Stimulated activated CD4-positive, alpha-beta T cell treated with anti-CD3 and anti-CD28 coated beads, Interleukin-4, amount 100 ng/mL, for 4 hours (primary cell): ENCODE results near the gene GSTA2.
"Not testable (repeated sequence)": the region's sequence is repeated elsewhere in the genome, so short reads cannot be mapped to it uniquely, and the experiment has no call there.

Source experiments
- DNase-seq, 2 experiments: peaks; one replicate each; pipeline ENCODE4 v3.0.0-alpha.2; 2020

Gene GSTA2

DNA sequence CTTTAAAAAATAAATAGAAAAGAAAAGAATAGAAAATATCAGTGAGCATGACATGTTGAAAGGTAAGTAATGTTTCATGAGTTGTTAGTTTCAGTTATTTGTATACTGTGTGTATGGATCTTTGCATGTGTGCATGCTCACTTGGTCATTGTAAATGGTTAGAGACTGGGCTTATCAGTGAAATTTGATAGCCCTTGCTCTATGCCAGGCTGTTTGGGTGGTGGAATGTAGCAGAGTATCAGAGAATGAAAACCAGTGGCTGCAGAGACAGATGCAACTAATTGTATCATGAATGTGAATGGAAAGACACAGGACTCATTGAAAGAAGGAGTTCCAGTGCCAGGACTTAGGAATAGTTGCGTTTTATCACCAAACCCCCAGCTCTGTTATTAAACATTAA is 4.2 kb downstream of the GSTA2 start:
- no peak for DNase-seq

DNA sequence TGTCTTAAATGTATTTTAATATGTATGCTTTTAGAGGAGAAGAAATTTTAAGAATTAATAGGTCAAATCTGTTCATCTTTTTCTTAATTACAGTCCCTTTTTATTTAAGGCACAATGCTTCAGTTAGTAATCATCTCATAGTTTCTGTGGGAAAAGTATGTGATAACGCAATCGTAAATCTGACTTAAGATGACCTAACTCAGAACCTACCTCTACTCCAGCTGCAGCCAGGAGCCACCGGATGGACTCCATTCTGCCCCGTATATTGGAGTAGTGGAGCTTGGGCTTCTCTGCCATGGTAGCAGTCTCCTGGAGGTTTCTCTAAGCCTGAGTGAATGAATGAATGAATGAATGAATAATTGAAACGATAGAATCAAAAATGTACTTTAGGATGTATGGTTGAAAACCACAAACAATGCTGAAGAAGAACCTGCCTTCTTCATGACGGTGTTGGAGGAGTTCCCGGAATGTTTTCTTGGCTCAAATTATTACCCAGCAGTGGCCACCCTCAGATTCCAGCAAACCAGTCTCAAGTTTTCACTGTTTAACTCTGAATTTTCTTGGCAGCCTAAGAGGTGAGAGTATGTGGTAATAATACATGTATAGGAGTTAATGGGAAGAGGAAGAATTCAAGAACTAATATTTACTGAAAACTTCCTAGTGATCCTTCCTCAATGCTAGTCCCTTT is 5.5 kb downstream of the GSTA2 start:
- DNase-seq: not testable (repeated sequence)

DNA sequence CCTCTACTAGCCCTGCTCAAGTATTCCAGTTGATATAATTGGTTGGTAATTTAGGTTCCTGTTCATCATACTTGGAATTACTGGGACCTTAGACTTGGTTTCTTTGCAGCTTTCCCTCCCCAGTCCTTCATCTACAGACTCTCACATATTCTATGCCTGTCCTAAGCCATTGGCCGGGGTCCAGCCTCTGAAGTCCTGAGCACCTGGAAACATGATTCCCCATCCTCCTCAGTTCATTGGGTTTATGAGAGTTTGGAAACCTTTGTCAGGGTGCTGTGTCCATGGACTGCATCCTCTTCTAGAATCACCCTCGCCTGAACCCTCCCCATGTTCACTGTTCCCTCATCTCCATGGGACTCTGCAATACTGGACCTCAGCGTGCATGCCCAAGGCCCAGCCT is 8.8 kb downstream of the GSTA2 start:
- DNase-seq: no peak

DNA sequence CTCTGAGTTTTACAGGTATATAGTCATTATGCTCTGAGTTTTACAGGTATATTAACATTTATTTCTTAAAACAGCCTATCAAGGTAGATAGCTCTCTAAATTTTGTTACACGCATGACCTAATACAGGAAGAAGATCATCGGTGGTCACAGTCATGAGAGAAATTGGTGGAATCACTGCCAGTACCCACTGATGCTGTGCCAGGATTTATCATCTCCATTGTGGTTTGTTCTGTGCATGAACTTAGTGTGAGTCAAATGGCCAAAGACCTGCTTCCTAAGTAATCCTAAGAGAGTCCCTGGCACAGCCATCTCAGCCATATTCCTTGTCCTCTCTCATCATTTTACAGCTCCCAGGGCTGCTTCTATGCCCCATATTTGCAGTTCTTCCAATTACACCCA is 10.1 kb downstream of the GSTA2 start:
- not testable (repeated sequence) for DNase-seq

DNA sequence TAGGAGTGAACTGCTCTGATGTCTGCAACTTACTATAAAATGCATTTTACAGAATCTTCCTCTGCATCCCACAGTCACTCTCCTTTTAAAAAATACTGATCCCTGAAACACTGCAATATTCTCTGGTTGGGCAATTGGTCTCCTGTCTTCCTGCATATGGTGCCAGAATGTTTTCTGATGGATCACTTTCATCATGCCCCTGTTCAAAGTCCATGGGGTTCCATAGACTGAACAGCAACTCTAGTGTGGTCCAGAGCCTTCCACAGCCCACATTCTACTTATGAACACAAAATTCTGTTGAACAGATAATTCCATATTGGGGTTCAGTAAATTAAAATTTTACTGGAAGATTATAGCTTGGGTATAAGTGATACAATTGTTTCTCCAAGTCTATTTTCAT is 11.0 kb downstream of the GSTA2 start:
- DNase-seq: no peak

DNA sequence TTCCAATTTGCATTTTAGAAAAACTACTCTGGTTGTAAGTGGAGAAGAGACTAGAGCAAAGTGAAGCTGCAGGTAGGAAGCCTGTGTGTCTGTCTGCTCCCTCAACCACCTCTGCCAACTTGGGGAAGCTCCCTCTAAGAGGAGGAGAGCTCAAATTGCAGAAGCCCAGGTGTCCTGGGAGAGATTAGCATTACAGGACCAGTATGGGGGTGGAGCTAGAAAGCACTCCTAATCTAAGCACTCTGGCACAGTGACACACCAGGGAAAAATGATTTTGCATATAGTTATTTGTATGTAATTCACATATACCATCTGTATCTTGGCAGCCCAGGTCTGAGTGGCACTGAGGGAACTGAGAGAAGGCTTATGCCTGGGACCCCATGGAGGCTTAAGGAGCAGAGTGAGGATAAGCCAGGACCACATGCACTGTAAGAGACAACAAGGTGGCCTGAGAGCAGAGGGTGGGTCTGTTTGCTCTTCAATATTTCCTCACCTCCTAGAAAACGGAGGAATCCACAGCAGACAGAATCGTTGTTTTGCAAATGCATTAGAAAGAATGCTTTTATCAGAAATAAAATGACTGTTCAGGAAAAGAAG is 13.6 kb downstream of the GSTA2 start:
- no peak for DNase-seq

DNA sequence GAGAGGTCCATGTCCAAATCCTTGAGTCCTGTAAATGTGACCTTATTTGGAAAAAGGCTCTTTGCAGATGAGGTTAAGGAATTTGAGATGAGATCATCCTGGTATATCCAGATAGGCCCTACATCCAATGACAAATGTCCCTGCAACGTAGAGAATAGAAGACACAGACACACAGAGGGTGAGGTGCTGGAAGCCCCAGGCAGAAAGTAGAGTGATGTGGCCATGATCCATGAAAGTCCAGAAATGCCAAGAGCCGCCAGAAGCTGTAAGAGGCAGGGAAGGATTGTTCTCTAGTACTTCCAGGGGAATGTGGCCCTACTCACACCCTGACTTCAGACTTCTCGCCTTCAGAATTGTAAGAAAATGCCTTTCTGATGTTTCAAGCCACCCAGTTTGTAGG is 16.0 kb downstream of the GSTA2 start:
- DNase-seq: not testable (repeated sequence)

DNA sequence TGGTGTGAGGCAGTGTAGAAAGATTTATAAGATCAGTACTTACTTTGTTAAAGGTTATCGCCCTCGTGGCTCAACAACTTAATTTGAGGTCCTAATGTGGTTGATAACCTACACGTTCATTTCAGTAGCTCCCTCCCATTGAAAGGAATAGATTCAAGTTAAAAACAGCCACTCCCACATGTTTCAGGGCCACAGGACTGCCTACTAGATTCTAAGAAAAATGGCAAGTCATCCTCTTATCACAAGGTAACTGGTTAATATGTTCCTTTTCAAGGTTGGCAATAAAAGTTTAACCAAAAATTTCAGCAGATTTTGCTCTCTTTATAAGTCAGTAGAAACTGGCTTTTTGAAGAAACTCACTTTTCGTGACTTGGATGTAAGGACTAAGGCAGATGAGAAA is 17.1 kb downstream of the GSTA2 start:
- no peak for DNase-seq

DNA sequence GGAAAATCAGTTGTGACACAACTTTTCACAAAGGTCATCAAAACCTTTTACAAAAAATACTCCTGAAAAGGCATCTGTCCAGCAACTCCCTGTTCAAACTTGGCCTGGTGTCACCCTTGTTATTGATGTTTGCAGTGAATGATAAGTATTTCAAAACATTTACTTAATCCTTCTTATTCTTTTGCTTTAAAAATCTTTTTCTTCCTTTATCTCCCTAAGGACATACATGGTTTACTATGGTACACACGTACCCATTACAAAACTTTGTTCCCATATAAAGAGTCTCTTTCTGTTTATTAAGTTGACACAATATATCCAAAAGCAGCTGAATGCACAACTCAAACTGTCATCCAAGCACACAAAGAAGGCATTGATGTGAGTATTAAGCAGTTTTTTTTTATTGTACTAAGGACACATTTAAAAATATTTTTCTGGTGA is 17.5 kb downstream of the GSTA2 start:
- no peak for DNase-seq

DNA sequence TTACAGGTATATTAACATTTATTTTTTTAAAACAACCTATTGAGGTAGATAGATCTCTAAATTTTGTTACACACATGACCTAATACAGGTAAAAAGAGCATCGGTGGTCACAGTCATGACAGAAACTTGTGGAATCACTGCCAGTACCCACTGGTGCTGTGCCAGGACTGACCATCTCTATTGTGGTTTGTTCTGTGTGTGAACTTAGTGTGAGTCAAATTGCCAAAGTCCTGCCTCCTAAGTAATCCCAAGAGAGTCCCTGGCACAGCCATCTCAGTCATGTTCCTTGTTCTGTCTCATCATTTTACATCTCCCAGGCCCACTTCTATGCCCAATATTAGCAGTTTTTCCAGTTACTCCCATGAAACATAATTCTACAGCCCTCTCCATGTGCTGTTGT is 21.4 kb downstream of the GSTA2 start:
- DNase-seq: no peak

DNA sequence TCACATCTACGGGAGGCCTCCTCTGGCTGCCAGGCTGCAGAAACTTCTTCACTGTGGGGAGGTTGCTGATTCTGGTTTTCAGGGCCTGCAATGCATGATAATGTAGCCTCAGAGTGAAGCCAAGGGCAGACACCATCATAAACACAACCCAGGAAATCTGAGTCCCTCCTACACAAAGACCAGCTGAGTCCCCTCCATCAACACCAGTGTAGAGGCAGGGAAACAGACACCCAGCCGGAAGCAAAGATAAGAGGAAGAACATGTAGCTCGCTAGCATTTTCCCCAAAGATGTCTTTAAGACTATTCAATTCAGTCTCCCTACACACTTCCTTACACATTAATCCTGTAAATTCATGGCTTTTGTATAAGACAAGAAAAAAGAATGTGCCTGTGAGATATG is 23.6 kb downstream of the GSTA2 start:
- no peak for DNase-seq

DNA sequence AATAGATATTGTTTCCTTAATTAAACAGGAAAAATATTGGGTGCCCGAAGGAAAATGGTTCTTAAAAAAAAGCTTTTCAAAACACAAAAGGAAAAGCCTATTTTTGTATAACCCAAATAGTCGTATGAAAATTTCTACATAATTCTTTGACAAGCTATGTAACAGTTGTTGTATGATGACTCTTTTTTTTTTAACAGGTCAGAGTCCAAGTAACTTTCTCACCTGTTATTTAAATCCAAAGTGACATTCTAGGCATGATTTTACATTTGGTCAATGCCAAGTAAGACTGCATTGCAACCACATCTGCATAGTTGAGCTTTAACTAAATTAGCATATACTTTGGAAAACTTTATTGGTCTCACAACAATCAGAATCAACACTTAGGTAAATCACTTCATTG is 24.1 kb downstream of the GSTA2 start:
- DNase-seq: no peak

DNA sequence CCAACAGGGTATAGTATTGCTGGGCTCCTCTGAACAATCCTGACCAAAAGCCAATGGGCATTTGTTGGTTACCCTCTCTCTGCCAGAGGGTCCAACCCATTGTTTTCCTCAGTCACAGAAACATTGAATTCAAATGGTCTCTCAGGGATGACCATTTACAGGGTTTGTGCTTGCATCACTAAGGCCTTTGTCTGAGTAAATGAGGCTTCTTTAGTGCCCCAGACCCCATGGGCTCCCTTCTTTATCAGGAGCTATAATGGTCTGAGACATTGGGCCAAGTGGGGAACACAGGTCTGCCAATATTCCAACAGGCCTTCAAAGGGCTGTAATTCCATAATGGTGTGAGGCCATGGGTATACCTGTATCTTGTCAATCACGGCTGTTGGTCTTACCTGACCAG is 27.1 kb downstream of the GSTA2 start:
- DNase-seq: no peak

DNA sequence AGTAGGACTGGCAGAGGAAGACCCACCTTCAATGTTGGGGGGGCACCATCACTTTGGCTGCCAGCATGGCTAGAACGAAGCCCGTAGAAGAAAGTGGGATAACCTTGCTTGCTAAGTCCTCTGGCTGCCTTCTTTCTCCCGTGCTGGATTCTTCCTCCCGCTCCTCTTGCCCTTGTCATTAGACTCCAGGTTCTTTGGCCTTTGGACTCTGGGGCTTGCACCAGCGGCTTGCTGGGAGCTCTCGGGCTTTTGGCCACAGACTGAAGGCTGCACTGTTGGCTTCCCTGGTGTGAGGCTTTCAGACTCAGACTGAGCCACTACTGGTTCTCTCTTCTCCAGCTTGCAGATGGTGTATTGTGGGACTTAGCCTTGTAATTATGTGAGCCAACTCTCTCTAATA is 28.2 kb downstream of the GSTA2 start:
- no peak for DNase-seq

DNA sequence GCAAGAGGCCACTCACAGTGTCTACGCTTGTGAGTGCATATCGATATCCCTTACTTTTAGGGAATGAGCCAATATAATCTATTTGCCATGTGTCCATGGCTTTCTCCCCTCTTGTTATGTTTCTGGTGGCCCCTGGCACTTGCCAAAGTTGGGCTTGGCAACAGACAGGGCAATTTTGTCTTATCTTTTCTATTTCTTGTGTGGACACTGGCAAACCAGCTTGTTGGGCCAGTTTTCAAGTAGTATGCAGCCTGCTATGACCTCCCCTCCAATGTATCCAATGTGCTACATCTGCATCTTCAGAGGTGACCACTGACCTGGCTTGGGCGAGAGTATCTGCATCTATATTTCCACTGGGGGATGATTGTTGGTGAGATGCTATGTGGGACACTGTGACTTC is 29.2 kb downstream of the GSTA2 start:
- DNase-seq: no peak

DNA sequence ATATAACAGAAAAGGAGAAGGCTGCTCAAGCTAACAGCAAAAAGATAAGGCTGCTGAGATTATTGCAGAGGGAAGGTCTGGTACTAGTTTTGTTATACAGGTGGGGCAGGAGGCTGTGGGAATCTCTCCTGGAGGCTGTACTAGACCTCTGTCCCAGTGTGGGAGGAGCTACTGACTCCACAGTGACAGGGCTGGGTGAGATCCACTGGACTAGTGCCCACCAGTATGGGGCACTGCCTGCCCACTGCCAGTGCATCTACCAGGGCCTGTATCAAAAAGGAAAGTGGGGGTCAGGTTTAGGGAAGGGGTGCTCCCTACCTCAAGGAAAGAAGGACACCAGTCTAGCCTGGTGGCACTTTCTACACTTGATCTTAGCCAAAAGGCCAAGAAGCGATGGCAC is 30.1 kb downstream of the GSTA2 start:
- DNase-seq: no peak

DNA sequence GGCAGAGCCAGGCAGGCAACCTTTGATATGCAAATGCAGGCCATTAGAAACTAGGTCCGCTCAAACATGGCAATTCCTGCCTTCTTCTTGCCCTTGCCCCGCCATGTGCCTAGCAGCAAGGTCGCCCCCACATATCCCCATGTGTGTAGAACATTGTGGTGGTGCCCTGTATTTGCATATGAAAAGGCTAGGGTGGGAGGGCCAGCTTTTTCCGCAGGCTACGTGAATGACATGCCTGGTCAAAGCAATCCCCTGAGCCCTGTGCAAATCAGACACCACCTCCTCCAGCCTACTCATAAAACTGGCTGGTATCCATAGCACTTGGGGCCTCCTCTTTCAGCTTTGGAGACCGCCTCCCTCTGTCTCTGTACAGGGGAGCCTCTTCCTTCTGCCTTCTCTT is 31.6 kb downstream of the GSTA2 start:
- DNase-seq: no peak

DNA sequence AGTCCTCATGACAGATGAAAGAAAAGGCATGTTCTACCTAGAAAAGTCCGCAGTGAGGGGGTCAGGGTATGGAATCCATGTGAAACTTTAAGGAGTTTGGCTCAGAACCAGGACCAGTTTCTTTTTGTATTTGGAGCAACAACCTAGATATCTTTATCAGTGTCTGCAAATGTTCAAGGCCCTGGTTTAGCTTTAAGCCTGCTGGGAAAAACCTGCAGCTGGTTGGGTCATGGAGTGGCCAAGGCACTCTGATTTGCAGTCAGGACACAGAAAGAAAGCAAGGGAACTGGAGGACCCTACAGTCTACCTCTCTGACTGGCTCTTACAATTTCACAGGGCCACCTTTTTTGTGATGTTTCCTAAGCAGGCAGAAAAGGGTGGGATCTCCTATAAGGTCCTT is 33.7 kb downstream of the GSTA2 start:
- no peak for DNase-seq

DNA sequence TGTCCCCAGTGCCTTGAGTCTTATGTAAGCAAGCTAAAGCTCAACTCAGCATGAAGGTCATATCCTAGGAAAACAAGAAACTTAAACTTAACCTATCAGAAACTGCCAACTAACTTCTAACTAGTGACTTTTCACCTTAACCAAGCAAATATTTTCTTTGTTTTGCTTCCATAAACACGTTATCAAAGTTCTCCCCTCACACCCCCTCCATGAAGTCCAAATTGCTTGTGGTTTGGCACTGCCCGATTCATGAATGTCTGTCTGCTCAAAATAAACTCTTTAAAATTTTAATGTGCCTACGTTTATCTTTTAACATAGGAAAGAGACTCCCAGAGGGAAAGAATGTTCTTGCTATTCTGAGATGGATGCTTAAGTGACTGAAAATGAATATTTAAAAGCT is 34.9 kb downstream of the GSTA2 start:
- no peak for DNase-seq

DNA sequence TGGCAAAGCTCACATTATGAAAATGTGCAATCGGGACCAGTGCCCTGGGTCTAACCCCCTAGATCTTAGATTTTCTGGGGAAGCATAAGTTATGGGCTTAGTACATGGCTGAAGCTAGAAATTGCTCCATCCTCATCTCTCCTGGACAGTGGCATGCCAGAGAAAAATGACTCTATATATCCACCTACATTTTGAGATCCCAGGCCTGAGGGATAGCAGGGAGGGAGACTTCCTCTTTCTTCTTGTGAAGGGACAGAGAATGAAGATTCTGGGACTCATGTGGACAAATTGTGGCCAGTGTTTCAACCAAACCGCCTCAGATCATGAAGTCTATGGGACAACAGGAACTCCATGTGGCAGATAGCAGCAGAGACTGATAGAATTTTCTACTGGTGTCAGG is 35.4 kb downstream of the GSTA2 start:
- DNase-seq: no peak

DNA sequence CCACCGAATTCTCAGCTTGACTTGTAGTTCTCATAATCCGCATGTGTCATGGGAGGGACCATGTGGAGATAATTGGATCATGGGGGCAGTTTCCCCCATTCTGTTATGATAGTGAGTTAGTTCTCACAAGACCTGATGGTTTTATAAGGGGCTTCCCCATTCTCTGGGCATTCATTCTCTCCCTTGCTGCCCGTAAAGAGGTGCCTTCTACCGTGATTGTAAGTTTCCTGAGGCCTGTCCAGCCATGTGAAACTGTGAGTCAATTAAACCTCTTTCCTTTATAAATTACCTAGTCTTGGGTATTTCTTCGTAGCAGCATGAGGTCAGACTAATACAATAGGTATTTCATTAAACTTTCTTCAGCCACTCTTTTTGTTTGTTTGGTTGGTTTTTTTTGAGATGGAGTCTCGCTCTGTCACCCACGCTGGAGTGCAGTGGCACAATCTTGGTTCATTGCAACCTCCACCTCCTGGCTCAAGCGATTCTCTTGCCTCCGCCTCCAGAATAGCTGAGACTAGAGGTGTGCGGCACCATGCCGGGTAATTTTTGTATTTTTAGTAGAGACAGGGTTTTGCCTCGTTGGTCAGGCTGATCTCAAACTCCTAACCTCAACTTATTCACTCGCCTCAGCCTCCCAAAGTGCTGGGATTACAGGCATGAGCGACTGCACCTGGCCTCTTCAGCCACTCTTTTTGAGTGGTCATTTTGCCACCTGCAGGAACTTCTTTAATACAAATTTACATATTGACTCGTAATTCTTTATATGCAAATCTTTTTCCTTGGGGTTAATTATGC is 36.3 kb downstream of the GSTA2 start:
- DNase-seq: no peak

DNA sequence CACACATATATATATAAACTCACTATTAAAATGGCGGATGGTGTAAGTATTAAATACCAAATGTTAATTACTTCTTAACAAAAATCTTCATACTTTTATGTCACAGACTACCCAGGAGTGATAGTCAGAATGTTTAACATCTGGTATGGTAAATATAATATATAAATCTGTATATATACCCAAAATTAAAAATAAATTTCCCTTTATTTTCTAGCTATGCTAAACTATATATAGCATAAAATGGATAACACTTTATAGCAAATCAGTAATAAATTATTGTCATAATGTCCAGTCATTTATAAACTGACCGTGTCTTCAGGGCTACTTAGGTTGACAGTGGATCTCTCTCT is 37.1 kb downstream of the GSTA2 start:
- no peak for DNase-seq

DNA sequence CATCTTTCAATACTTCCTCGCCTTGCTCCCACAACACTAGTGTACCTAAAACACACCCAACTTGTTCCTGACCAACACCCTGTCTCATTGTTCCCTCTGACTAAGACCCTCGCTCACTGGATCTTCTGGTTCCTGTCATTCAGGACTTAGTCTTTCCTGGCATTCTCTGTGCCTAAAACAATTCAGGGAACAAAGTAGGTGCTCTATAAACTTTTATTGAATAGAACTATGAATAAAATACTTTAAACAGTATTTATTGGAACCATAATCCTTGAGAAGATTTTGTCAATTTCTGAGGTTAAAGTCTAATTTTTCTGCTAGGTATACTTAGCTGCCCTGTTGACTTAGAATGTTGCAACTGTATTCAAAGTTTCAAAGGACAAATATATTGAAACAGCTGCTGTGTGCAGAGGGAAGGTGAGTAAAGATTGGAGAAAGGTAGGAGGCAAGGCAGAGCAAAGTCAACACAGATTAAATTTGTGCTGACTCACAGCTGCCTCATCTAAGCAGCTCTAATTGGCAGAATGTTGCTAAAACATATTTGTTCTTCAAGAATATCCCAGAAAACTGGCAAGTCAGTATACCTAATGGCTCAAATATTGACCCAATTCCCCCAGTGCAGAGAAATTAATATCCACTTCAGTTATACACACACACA is 37.6 kb downstream of the GSTA2 start:
- DNase-seq: no peak

DNA sequence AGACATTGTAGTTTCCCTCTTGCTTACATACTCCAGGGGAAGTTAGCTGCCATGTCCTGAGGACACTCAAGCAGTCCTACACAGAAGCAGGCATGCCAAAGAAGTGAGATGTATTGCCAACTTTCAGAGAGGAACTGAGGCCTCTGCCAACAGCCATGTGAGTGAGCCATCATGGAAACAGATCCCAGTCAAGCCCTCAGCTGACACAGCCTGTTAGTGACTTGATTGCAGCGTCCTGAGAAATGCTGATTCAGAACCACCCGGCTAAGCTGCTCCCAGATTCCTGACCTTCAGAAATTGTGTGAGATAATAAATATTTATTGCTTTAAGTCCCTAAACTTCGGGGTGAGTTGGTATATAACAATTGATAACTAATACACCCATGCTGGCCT is 38.1 kb downstream of the GSTA2 start:
- no peak for DNase-seq
